GM12878 (cell line): ENCODE measurements around the gene ZDHHC3. TPM values are rescaled to one million over a fixed set of nuclear protein-coding genes. Genes with fewer than 3 reads are reported as not detected.

Experiments
- ATAC-seq: fragments of 200-7000 bp; cut with Tn5 transposase; 3 replicates; pipeline ENCODE4 v1.9.1; 2020; ENCODE audit warnings: mild to moderate bottlenecking, moderate library complexity
- BruUV-seq: library from RNA; stranded (reverse); fragments of 400-500 nt; replicated peaks from 2 replicates; lab custom pipeline; 2021; lab: Mats Ljungman, UMichigan
- CTCF ChIA-PET: fragments of 300-600 bp; sonication (Branson Sonifier 250); formaldehyde crosslinking; extraction: SDS; loops from one replicate; lab custom pipeline; 2021; ENCODE audit warnings: inconsistent platforms; lab: Yijun Ruan, JAX
- POLR2A ChIA-PET: fragments of 350-600 bp; formaldehyde crosslinking; extraction: SDS; loops from one replicate; lab custom pipeline; 2021; ENCODE audit warnings: inconsistent platforms; lab: Charles Lee
- RAD21 ChIA-PET: fragments of 300-600 bp; sonication (Branson Sonifier 250); formaldehyde crosslinking; loops from one replicate; lab custom pipeline; 2023; ENCODE audit warnings: antibody characterized with exemption; ENCODE audit not compliant: unreplicated experiment; lab: Charles Lee
- SMC1A ChIA-PET: fragments of 300-600 bp; sonication (Branson Sonifier 250); formaldehyde crosslinking; loops from one replicate; lab custom pipeline; 2023; ENCODE audit not compliant: unreplicated experiment, uncharacterized antibody; lab: Charles Lee
- DNase-seq: peaks from one replicate; pipeline ENCODE4 v3.0.0-alpha.2; 2011; ENCODE audit warnings: low read depth, low spot score
- FAIRE-seq: peaks from 3 replicates; lab custom pipeline; 2011; peaks lifted over from hg19 to GRCh38; lab: Jason Lieb, UNC
- H2AFZ ChIP-seq: 2 replicates; pipeline ENCODE4 v1.6.0; 2011; ENCODE audit warnings: low read depth, low read length, control low read depth; ENCODE audit not compliant: control insufficient read depth
- H3K27ac ChIP-seq: 2 replicates; pipeline ENCODE4 v1.5.1; 2011; ENCODE audit warnings: control low read depth; ENCODE audit not compliant: control insufficient read depth, insufficient read depth
- H3K27me3 ChIP-seq, 2 experiments: replicated peaks in 1 of 2; 2 replicates each; pipeline versions ENCODE4 v1.6.0 to v1.6.1; 2011; ENCODE audit warnings: low read length in 1 of 2; ENCODE audit not compliant: control insufficient read depth in 2 of 2, insufficient read depth in 2 of 2
- H3K36me3 ChIP-seq, 2 experiments: 2 replicates each; pipeline ENCODE4 v1.5.1; 2011; ENCODE audit warnings: low read length in 1 of 2; ENCODE audit not compliant: control insufficient read depth in 2 of 2, insufficient read depth in 2 of 2
- H3K4me1 ChIP-seq: 2 replicates; pipeline ENCODE4 v1.6.1; 2011; ENCODE audit warnings: mild to moderate bottlenecking, low read length, moderate library complexity, mixed read lengths; ENCODE audit not compliant: control insufficient read depth, insufficient read depth
- H3K4me2 ChIP-seq: 2 replicates; pipeline ENCODE4 v1.6.0; 2011; ENCODE audit warnings: control low read depth; ENCODE audit not compliant: control insufficient read depth, insufficient read depth
- H3K4me3 ChIP-seq: fragments of 200-600 bp; sonication (generic); 2 replicates; pipeline ENCODE4 v1.5.1; 2016
- H3K79me2 ChIP-seq: 2 replicates; pipeline ENCODE4 v1.6.0; 2011; ENCODE audit warnings: low read length; ENCODE audit not compliant: control insufficient read depth, insufficient read depth
- H3K9ac ChIP-seq: 2 replicates; pipeline ENCODE4 v1.8.0; 2011; ENCODE audit warnings: low read length, control low read depth, mixed read lengths; ENCODE audit not compliant: control insufficient read depth, insufficient read depth
- H3K9me3 ChIP-seq: replicated peaks from 3 replicates; pipeline ENCODE4 v1.5.1; 2011; ENCODE audit warnings: mild to moderate bottlenecking, low read length; ENCODE audit not compliant: control insufficient read depth, insufficient read depth
- H4K20me1 ChIP-seq: 2 replicates; pipeline ENCODE4 v1.6.0; 2011; ENCODE audit not compliant: control insufficient read depth, insufficient read depth
- ATF7 ChIP-seq: fragments of 450-650 bp; IDR thresholded peaks from 2 replicates; pipeline ENCODE4 v1.6.1; 2016; ENCODE audit warnings: low read depth, mild to moderate bottlenecking
- BCLAF1 ChIP-seq: fragments of 450-650 bp; IDR thresholded peaks from 2 replicates; pipeline ENCODE4 v1.6.1; 2017; ENCODE audit warnings: antibody characterized with exemption, mild to moderate bottlenecking, moderate library complexity
- CHD2 ChIP-seq: IDR thresholded peaks from 2 replicates; pipeline ENCODE4 v1.6.1; 2011; ENCODE audit warnings: low read depth, low read length, improper control_type of control experiment, borderline replicate concordance
- EP300 ChIP-seq, 2 experiments: fragments of 150-350 bp in 1 of 2; IDR thresholded peaks; 2 replicates each; pipeline ENCODE4 v1.6.1; 2011 to 2012; ENCODE audit warnings: low read depth in 2 of 2, low read length in 2 of 2, borderline replicate concordance in 1 of 2, improper control_type of control experiment in 1 of 2, inconsistent platforms in 1 of 2; ENCODE audit not compliant: control insufficient read depth in 1 of 2
- MEF2B ChIP-seq: fragments of 450-650 bp; IDR thresholded peaks from 2 replicates; pipeline ENCODE4 v1.6.1; 2018; ENCODE audit warnings: mild to moderate bottlenecking, moderate library complexity; ENCODE audit not compliant: partially characterized antibody, poor library complexity, severe bottlenecking
- MTA2 ChIP-seq: fragments of 450-650 bp; IDR thresholded peaks from 2 replicates; pipeline ENCODE4 v1.6.1; 2016; ENCODE audit warnings: low read depth, mild to moderate bottlenecking, moderate library complexity
- POLR2A ChIP-seq: IDR thresholded peaks from 2 replicates; pipeline ENCODE4 v1.6.1; 2011; ENCODE audit warnings: low read depth, mild to moderate bottlenecking, low read length
- PRDM15 ChIP-seq: fragments of 450-650 bp; formaldehyde crosslinking; IDR thresholded peaks from 2 replicates; pipeline ENCODE4 v1.4.0; 2020; ENCODE audit warnings: mild to moderate bottlenecking, moderate library complexity
- RUNX3 ChIP-seq: IDR thresholded peaks from 2 replicates; pipeline ENCODE4 v1.6.1; 2012; ENCODE audit warnings: low read length, inconsistent platforms
- SMC3 ChIP-seq: IDR thresholded peaks from 2 replicates; pipeline ENCODE4 v1.6.1; 2011; ENCODE audit warnings: low read length, improper control_type of control experiment, borderline replicate concordance
- SREBF1 ChIP-seq: IDR thresholded peaks from 2 replicates; pipeline ENCODE4 v1.6.1; 2012; ENCODE audit warnings: mild to moderate bottlenecking, low read length
- SUZ12 ChIP-seq: fragments of 200-600 bp; sonication (generic); IDR thresholded peaks from one replicate; pipeline ENCODE4 v1.6.1; 2018; ENCODE audit warnings: antibody characterized with exemption, mild to moderate bottlenecking; ENCODE audit not compliant: unreplicated experiment
- ZNF384 ChIP-seq: IDR thresholded peaks from 2 replicates; pipeline ENCODE4 v1.6.1; 2012; ENCODE audit warnings: low read depth, mild to moderate bottlenecking, low read length, improper control_type of control experiment, borderline replicate concordance
- ZZZ3 ChIP-seq: IDR thresholded peaks from 2 replicates; pipeline ENCODE4 v1.6.1; 2011; ENCODE audit warnings: low read depth; ENCODE audit not compliant: control insufficient read depth, insufficient read length
- WGBS: methylation state at CpG from one replicate; pipeline ENCODE4 v1.1.6; 2016; ENCODE audit warnings: low lambda C conversion rate; ENCODE audit not compliant: insufficient replicate concordance, insufficient coverage; ENCODE audit errors: missing lambda C conversion rate; 5-methylcytosine and 5-hydroxymethylcytosine counted together
- in situ Hi-C: fragments of 300-500 bp; cut with MboI; formaldehyde crosslinking; loops from 9 replicates; pipeline ENCODE4 v1.14.3; 2018; ENCODE audit warnings: mixed read lengths
- intact Hi-C: fragments of 100-400 bp; cut with micrococcal nuclease; formaldehyde crosslinking; loops from one replicate; pipeline ENCODE4 v1.14.2; 2022; ENCODE audit not compliant: unreplicated experiment
- polyA plus RNA-seq, 11 experiments: library from polyadenylated mRNA; depleted of rRNA in 4 of 11; unstranded in 6 of 11; stranded (reverse) in 5 of 11; fragments of >200 nt; fragmentation: Nextera tagmentation in 4 of 11; fragmentation: Illumina TruSeq in 1 of 11; extraction: Ambion mirVana in 4 of 11; extraction: Trizol in 1 of 11; gene quantifications; 1 replicate in 1 of 11; 2 replicates in 10 of 11; pipeline versions ENCODE4 v1.2.1 to v1.2.3, GENCODE V29; 2011 to 2016; ENCODE audit warnings: inconsistent platforms in 2 of 11, missing spikeins in 2 of 11, low read depth in 1 of 11
- total RNA-seq, 4 experiments: library from RNA; depleted of rRNA in 3 of 4; stranded (reverse); fragments of >200 nt in 3 of 4; fragmentation: Illumina TruSeq in 1 of 4; extraction: Trizol in 1 of 4; gene quantifications; 2 replicates each; pipeline versions ENCODE4 v1.2.1 to v1.2.3, GENCODE V29; 2013 to 2021

The ZDHHC3 gene
- total and polyA plus RNA-seq, 10 of the 15 experiments (the other 5 are each of a cell fraction or from before 2014, with no cell fraction given): 6.8 to 79.1 (median 40.8) TPM

GRCh38 chr3:44924457-44925084 is 51.4 kb downstream of the ZDHHC3 start:
- ChIA-PET SMC1A (interaction anchor here (0.6 to 1.1 kb wide), 4 partner anchors 12 to 120 kb away, joined by 3 to 5 read pairs (median 3); no protein-coding TSS in a partner anchor), RAD21 (interaction anchor here (0.6 to 1.6 kb wide), 2 partner anchors 10 to 366 kb away, joined by 4 read pairs; no protein-coding TSS in a partner anchor), POLR2A (interaction anchor here (0.6 to 1.0 kb wide), 2 partner anchors 11 to 89 kb away, joined by 3 to 4 read pairs; no protein-coding TSS in a partner anchor), CTCF (interaction anchor here (1.0 to 2.5 kb wide), 3 partner anchors 10 to 118 kb away, joined by 3 to 15 read pairs (median 6); no protein-coding TSS in a partner anchor)
- FAIRE-seq (no peak), ATAC-seq (no peak), DNase-seq (no peak)
- Histone ChIP-seq H3K36me3 (peaks cover 0 to 14% of the 10 kb centered on the region in 2 experiments; a peak in 3 of 4 replicates), H3K4me1 (no peaks in the 10 kb centered on the region), H3K9ac (no peak overlapping the region), H4K20me1 (no peaks in the 10 kb centered on the region), H3K4me3 (no peak overlapping the region), H3K27ac (no peak overlapping the region), H3K9me3 (no peaks in the 10 kb centered on the region), H3K27me3 (no peaks in the 10 kb centered on the region), H3K79me2 (no peaks in the 10 kb centered on the region), H2AFZ (no peak overlapping the region), H3K4me2 (no peak overlapping the region)
- no TSS peak for BruUV-seq
- WGBS: 98% methylated on average over 5 of the region's 5 CpGs
- intact Hi-C loops: no loop called here
- in situ Hi-C loops: no loop called here
- TF ChIP-seq ZZZ3 (no peak), PRDM15 (CRISPR knock-in tag) (no peak), MTA2 (no peak), BCLAF1 (no peak), CHD2 (no peak), ATF7 (no peak), EP300 (IDR thresholded peaks at IDR 0.05; ENCODE audit: borderline replicate concordance in 1 of 2, control insufficient read depth in 1 of 2, low read depth in 2 of 2, low read length in 2 of 2) (no peak), SUZ12 (no peak), ZNF384 (no peak), SREBF1 (no peak), POLR2A (no peak), SMC3 (no peak), MEF2B (no peak), RUNX3 (no peak)
